Calu3 (cell line): ENCODE data around the gene NBPF3. TPM values are rescaled to one million over a fixed set of nuclear protein-coding genes. Genes with fewer than 3 reads are reported as not detected.

Experiments
- BruUV-seq: library from RNA; stranded (reverse); fragments of 400-500 nt; replicated peaks from 2 replicates; lab custom pipeline; 2021; lab: Mats Ljungman, UMichigan
- CTCF ChIA-PET: fragments of 300-600 bp; sonication (Branson Sonifier 250); formaldehyde crosslinking; loops from one replicate; lab custom pipeline; 2022; ENCODE audit warnings: antibody characterized with exemption; lab: Charles Lee
- DNase-seq: peaks from one replicate; pipeline ENCODE4 v3.0.0; 2022
- H3K27ac Mint-ChIP-seq: one replicate; pipeline ENCODE4 v1.8.0; 2022; ENCODE audit warnings: mixed read lengths; ENCODE audit not compliant: unreplicated experiment
- H3K27me3 Mint-ChIP-seq: one replicate; pipeline ENCODE4 v1.8.0; 2022; ENCODE audit warnings: mixed read lengths; ENCODE audit not compliant: unreplicated experiment
- H3K36me3 Mint-ChIP-seq: one replicate; pipeline ENCODE4 v1.8.0; 2022; ENCODE audit warnings: mild to moderate bottlenecking, moderate library complexity, mixed read lengths; ENCODE audit not compliant: insufficient read depth, unreplicated experiment
- H3K4me1 Mint-ChIP-seq: one replicate; pipeline ENCODE4 v1.8.0; 2022; ENCODE audit warnings: mild to moderate bottlenecking, low read depth, mixed read lengths; ENCODE audit not compliant: unreplicated experiment
- H3K4me3 Mint-ChIP-seq: one replicate; pipeline ENCODE4 v1.8.0; 2022; ENCODE audit warnings: mild to moderate bottlenecking, low read depth, moderate library complexity, mixed read lengths; ENCODE audit not compliant: unreplicated experiment
- H3K9me3 Mint-ChIP-seq: one replicate; pipeline ENCODE4 v1.8.0; 2022; ENCODE audit warnings: low read depth, mixed read lengths; ENCODE audit not compliant: unreplicated experiment
- intact Hi-C: fragments of 100-400 bp; cut with micrococcal nuclease; formaldehyde crosslinking; loops from one replicate; pipeline ENCODE4 v1.10.0; 2022; ENCODE audit not compliant: unreplicated experiment
- total RNA-seq: library from RNA; stranded (reverse); gene quantifications from 2 replicates; pipeline ENCODE4 v1.2.3, GENCODE V29; 2022
- TF ChIP-seq, protein P1 (sequence below): fragments of 200-600 bp; IDR thresholded peaks from one replicate; pipeline ENCODE4 v1.8.0; 2022; ENCODE audit warnings: antibody characterized with exemption; ENCODE audit not compliant: unreplicated experiment

NBPF3 gene
- total RNA-seq, 1 experiment from 2014 or later: 6.9 TPM

DNA sequence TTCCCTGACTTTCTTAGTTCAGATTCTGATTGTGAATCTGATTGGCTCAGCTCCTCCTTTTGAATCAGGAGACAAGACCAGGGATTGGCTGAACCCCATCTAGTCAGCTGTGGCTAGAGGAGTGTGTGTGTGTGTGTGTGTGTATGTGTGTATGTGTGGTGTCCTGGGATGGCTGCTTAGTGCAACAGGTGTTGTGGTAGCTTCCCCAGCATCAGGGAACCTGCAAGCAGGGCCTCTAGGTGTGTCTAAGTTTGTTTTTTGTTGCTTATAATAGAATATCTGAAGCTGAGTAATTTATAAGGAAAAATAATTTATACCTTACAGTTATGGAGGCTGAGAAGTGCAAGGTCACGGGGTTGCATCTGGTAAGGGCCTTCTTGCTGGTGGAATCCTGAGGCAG, 56.1 kb downstream of the NBPF3 start:
- Mint-ChIP-seq H3K27ac (no peak overlapping the region), H3K9me3 (no peaks in the 10 kb centered on the region), H3K36me3 (no peaks in the 10 kb centered on the region), H3K4me3 (no peak overlapping the region), H3K27me3 (no peaks in the 10 kb centered on the region), H3K4me1 (no peaks in the 10 kb centered on the region)
- no TSS peak for BruUV-seq
- DNase-seq: no peak
- intact Hi-C loops: no loop called here
- TF ChIP-seq, protein P1, sequence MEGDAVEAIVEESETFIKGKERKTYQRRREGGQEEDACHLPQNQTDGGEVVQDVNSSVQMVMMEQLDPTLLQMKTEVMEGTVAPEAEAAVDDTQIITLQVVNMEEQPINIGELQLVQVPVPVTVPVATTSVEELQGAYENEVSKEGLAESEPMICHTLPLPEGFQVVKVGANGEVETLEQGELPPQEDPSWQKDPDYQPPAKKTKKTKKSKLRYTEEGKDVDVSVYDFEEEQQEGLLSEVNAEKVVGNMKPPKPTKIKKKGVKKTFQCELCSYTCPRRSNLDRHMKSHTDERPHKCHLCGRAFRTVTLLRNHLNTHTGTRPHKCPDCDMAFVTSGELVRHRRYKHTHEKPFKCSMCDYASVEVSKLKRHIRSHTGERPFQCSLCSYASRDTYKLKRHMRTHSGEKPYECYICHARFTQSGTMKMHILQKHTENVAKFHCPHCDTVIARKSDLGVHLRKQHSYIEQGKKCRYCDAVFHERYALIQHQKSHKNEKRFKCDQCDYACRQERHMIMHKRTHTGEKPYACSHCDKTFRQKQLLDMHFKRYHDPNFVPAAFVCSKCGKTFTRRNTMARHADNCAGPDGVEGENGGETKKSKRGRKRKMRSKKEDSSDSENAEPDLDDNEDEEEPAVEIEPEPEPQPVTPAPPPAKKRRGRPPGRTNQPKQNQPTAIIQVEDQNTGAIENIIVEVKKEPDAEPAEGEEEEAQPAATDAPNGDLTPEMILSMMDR: no peak
- CTCF ChIA-PET: no interaction called here

DNA sequence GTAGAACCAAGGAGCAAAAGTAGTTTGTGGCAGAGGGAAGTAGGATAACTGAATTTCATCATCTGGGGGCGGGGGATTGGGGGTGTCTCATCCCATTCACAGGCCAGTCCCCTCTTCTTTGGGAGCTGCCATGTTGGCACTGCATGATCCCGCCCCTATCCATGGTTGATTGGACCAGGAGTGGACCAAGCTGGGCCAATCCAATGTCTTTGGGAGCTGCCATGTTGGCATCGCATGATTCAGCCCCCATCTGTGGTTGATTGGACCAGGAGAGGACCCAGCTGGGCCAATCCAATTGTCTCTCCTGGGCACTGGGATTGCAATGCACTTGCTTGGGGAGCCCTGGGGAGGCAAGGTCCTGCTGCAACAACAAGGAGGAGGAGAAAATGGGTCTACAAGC, 56.9 kb downstream of the NBPF3 start:
- Mint-ChIP-seq H3K27ac (no peak overlapping the region), H3K36me3 (no peaks in the 10 kb centered on the region), H3K4me3 (no peak overlapping the region), H3K9me3 (no peaks in the 10 kb centered on the region), H3K4me1 (no peaks in the 10 kb centered on the region), H3K27me3 (no peaks in the 10 kb centered on the region)
- no peak for DNase-seq
- intact Hi-C loops: no loop called here
- no TSS peak for BruUV-seq
- CTCF ChIA-PET: no interaction called here
- TF ChIP-seq, protein P1: no peak

DNA sequence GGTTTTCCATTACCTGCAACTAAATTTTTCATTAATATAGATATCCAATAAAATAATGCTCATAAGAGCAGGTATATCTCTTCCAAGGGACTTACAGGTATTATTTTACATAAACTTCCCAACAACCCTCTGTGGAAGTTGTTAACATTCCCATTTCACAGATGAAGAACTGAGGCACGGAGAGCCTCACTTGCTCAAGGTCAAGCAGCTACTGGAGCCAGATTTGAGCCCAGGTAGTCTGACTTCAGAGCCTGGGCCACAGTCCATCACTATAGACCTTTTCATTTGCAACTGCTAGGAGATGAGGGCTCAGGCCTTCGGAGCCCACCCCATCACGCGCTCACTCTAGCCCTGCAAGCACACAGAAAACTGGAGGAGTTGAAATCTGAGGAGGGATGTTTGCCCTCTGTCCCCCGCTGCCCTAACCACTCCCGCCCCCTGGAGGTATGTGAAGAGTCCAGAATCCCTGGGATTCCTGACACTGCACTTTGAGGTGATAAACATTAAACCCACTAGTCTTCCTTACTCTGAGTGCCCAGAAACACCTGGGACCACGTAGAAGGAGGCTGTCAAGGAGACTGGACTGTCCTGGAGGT, 57.6 kb downstream of the NBPF3 start:
- no peak overlapping the region for H3K4me3 Mint-ChIP-seq
- H3K27me3 Mint-ChIP-seq: no peaks in the 10 kb centered on the region
- no peaks in the 10 kb centered on the region for H3K9me3 Mint-ChIP-seq
- TF ChIP-seq, protein P1: no peak
- no TSS peak for BruUV-seq
- H3K4me1 Mint-ChIP-seq: no peaks in the 10 kb centered on the region
- H3K27ac Mint-ChIP-seq: no peak overlapping the region
- no peaks in the 10 kb centered on the region for H3K36me3 Mint-ChIP-seq
- DNase-seq: no peak
- CTCF ChIA-PET: no interaction called here
- intact Hi-C loops: no loop called here

DNA sequence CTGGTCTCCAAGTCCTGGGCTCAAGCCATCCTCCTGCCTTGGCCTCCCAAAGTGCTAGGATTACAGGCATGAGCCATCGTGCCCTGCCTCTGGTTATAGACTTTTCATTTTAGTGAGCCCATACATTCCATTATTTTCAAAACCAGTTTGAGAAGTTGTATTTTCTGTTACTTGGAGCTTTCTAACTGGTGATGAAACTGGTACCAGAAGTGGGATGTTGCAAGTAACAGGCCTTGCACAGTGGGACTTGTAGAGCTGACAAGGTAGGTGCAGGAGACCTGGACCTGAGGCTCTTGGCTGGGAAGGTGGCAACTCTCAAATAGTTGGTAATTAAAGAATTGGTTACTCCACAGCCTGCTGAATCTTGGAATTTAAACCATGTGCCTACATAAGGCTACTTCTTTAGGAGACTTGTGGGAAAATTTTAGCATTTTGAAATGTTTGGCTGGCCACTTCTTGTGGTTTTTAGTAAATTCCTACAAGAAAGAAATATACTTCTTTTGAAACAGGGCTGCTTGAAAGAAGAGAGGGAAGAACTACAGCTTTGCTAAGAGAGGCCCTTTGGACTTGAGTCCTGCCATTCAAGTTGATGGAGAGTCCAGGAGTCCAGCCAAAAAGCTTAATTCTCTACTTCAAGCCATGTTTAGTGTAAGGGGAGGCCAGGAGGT, 59.5 kb downstream of the NBPF3 start:
- no peaks in the 10 kb centered on the region for H3K4me1 Mint-ChIP-seq
- H3K9me3 Mint-ChIP-seq: no peaks in the 10 kb centered on the region
- H3K4me3 Mint-ChIP-seq: no peak overlapping the region
- DNase-seq: no peak
- no TSS peak for BruUV-seq
- CTCF ChIA-PET: no interaction called here
- TF ChIP-seq, protein P1: no peak
- H3K27me3 Mint-ChIP-seq: no peaks in the 10 kb centered on the region
- intact Hi-C loops: no loop called here
- H3K36me3 Mint-ChIP-seq: peaks cover 5% of the 10 kb centered on the region
- no peak overlapping the region for H3K27ac Mint-ChIP-seq
